Upper lobe of left lung (tissue), 6 donors: Measurements from ENCODE around the gene ARPC5. TPM values are rescaled to one million over a fixed set of nuclear protein-coding genes. Genes with fewer than 3 reads are reported as not detected.
A peak's percentile ranks its signal among the peaks of the same experiment; 100 is the strongest.

ENCODE experiments used
- ATAC-seq, 2 donors: fragments of 200-7000 bp; cut with Tn5 transposase; one replicate each; pipeline ENCODE4 v1.9.1; 2022; ENCODE audit warnings: mild to moderate bottlenecking in 2 of 2, moderate library complexity in 2 of 2; ENCODE audit not compliant: low FRiP score in 2 of 2
- DNase-seq, 2 donors: peaks; one replicate each; pipeline ENCODE4 v3.0.0-alpha.2; 2019 to 2020
- H3K27ac ChIP-seq, 4 donors: fragments of 200-600 bp; sonication (generic); one replicate each; pipeline ENCODE4 v1.5.1; 2016 to 2019
- H3K27me3 ChIP-seq, 4 donors: fragments of 200-600 bp; sonication (generic); one replicate each; pipeline ENCODE4 v1.5.1; 2017 to 2019
- H3K36me3 ChIP-seq, 4 donors: fragments of 200-600 bp; sonication (generic); one replicate each; pipeline ENCODE4 v1.5.1; 2016 to 2019
- H3K4me1 ChIP-seq, 4 donors: fragments of 200-600 bp; sonication (generic); one replicate each; pipeline ENCODE4 v1.5.1; 2018 to 2019
- H3K4me3 ChIP-seq, 4 donors: fragments of 200-600 bp; sonication (generic); one replicate each; pipeline ENCODE4 v1.5.1; 2017 to 2019; ENCODE audit warnings: mild to moderate bottlenecking in 2 of 4, moderate library complexity in 1 of 4
- H3K9me3 ChIP-seq, 4 donors: fragments of 200-600 bp; sonication (generic); one replicate each; pipeline ENCODE4 v1.5.1; 2018 to 2019
- EP300 ChIP-seq, 4 donors: sonication (generic); formaldehyde crosslinking; IDR thresholded peaks; one replicate each; pipeline ENCODE4 v1.5.1; 2017; ENCODE audit warnings: antibody characterized with exemption in 4 of 4, control low read depth in 2 of 4
- POLR2A ChIP-seq, 4 donors: fragments of 450-650 bp; IDR thresholded peaks; one replicate each; pipeline ENCODE4 v1.5.1; 2016 to 2017; ENCODE audit warnings: antibody characterized with exemption in 4 of 4, mild to moderate bottlenecking in 2 of 4
- POLR2AphosphoS5 ChIP-seq, 2 donors: sonication (generic); formaldehyde crosslinking; IDR thresholded peaks; one replicate each; pipeline ENCODE4 v1.5.1; 2017; ENCODE audit warnings: antibody characterized with exemption in 2 of 2
- WGBS, 2 donors: methylation state at CpG; one replicate each; pipeline ENCODE4 v1.1.5; 2017 to 2018; 5-methylcytosine and 5-hydroxymethylcytosine counted together
- total RNA-seq, 6 donors: library from RNA; depleted of rRNA in 4 of 6; stranded (reverse); fragments of >200 nt in 4 of 6; gene quantifications; one replicate each; pipeline versions ENCODE4 v1.1.0 to v1.2.1, GENCODE V29; 2016 to 2021
- TF ChIP-seq, protein P1 (sequence below), 6 experiments: fragments of 450-650 bp in 4 of 6; fragments of 200-600 bp in 2 of 6; sonication (generic) in 2 of 6; IDR thresholded peaks; one replicate each; pipeline ENCODE4 v1.5.1; 2016 to 2019; ENCODE audit warnings: antibody characterized with exemption in 6 of 6
- donor health status: DM: no; HTN: no; CAD: no; lungs with moderate emphysema.
- donor health status: DM: no; HTN: yes; CAD: no; lungs with severe emphysema.

The ARPC5 gene
- total RNA-seq, 6 donors from 2014 or later, result 28.3 to 193 (median 109) TPM

DNA sequence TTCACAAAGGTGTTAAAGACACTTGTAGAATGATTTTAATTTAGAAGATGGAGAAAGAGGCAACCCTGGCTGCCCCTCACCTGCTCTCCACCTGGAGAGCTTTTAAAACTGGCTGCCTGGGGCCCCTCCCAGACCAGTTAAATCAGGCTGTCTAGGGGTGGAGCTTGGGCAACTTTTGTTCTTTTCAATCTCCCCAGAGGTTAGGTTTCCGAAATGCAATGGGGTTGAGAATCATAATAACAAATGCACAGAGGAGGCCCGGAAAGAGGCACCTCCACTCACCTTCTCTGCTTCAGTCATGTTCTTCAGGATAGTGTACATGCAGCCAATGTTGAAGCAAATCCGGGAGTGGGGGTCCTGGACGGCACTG lies 45.7 kb downstream of the ARPC5 start:
- 78 to 85% methylated on average over 3 to 4 of the region's 4 CpGs for WGBS, 2 donors
- TF ChIP-seq, protein P1, sequence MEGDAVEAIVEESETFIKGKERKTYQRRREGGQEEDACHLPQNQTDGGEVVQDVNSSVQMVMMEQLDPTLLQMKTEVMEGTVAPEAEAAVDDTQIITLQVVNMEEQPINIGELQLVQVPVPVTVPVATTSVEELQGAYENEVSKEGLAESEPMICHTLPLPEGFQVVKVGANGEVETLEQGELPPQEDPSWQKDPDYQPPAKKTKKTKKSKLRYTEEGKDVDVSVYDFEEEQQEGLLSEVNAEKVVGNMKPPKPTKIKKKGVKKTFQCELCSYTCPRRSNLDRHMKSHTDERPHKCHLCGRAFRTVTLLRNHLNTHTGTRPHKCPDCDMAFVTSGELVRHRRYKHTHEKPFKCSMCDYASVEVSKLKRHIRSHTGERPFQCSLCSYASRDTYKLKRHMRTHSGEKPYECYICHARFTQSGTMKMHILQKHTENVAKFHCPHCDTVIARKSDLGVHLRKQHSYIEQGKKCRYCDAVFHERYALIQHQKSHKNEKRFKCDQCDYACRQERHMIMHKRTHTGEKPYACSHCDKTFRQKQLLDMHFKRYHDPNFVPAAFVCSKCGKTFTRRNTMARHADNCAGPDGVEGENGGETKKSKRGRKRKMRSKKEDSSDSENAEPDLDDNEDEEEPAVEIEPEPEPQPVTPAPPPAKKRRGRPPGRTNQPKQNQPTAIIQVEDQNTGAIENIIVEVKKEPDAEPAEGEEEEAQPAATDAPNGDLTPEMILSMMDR (IDR thresholded peaks at IDR 0.05), result no peak
- no peak for TF ChIP-seq POLR2A (IDR thresholded peaks at IDR 0.05)
- TF ChIP-seq EP300 (IDR thresholded peaks at IDR 0.05), result no peak
- no peak for TF ChIP-seq POLR2AphosphoS5 (IDR thresholded peaks at IDR 0.05)

DNA sequence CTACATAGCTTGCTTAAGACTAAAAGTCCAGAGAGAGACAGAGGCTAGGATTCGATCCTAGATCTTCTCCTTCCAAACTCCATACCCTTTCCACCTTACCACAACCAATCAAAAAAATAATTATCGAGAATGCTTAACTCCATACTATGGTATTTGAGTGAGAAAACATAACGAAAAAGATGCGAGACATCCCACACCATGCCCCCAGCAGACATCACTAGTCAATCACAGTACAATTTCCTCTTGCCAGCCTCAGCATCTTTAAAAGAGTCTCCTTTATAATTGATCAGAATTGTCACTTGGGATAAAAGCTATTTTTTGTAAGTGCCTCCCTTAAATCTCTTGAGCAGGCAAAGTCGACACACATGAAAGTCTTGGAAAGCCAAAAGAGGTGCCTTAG lies 46.2 kb downstream of the ARPC5 start:
- no peak for TF ChIP-seq POLR2A (IDR thresholded peaks at IDR 0.05)
- H3K27me3 ChIP-seq, result no peaks in the 10 kb centered on the region
- H3K9me3 ChIP-seq, result no peaks in the 10 kb centered on the region
- peak overlapping the region; percentile 77 to 88 (median 87) for H3K27ac ChIP-seq
- no peaks in the 10 kb centered on the region for H3K36me3 ChIP-seq
- WGBS, 2 donors, result 73 to 90% methylated on average over 5 of the region's 5 CpGs
- ATAC-seq (no peak), DNase-seq (no peak)
- H3K4me3 ChIP-seq, result peak overlapping the region in 3 of 4 donors; percentile 28 to 44 (median 38)
- H3K4me1 ChIP-seq, result peaks cover 0 to 14% (median 13%) of the 10 kb centered on the region in 4 donors

More for the DNA sequence above, 45.7 kb downstream of the ARPC5 start:
- H3K27me3 ChIP-seq, result no peaks in the 10 kb centered on the region
- H3K9me3 ChIP-seq, result no peaks in the 10 kb centered on the region
- no peaks in the 10 kb centered on the region for H3K36me3 ChIP-seq
- peak overlapping the region in 3 of 4 donors; percentile 28 to 44 (median 38) for H3K4me3 ChIP-seq
- peak; percentile 14 to 24 for ATAC-seq
- no peak for DNase-seq
- peaks cover 0 to 14% (median 9%) of the 10 kb centered on the region in 4 donors for H3K4me1 ChIP-seq
- H3K27ac ChIP-seq, result peak overlapping the region; percentile 77 to 88 (median 87)

DNA sequence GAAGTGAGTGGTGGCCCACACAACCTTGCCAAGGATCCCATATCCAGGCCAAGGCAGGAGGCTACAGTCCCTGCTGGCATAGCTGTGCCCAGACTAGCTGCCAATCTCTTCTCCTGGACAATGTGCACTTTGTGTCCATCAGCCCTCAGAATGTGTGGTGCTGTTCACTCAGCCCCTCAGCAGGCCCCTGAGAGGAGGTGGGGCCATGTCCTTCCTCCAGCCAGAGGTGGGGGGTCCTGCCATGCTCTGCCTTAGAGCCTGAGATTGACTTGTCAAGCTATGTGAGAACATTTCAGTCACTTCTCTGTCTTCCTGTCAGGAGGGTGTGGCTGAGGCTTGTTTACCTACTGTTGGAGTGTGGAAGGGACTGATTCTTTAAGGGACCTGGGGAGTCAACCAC lies 46.8 kb downstream of the ARPC5 start:
- peak overlapping the region; percentile 77 to 88 (median 87) for H3K27ac ChIP-seq
- peak in 1 of 2 donors; percentile 51 for ATAC-seq

DNA sequence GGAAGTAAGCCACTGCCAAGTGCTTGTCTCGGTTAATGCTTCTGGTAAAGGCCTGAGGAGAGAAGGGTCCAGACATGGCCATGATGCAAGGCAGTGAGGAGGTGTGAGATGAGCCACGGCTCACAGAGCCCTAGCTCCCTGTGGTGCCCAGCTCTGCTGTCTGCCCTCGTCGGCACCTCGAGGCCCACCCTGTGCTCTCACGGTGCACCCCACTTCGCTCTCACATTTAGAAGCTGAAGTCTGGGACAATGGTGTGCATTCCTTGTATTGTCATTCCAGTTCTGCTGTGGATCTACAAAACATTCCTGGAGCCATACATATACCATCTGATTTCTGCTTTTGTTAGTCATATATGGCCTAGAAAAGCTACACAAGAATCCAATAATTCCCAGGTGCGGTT lies 48.7 kb downstream of the ARPC5 start:
- DNase-seq, result no peak
- Histone ChIP-seq H3K27ac (peak overlapping the region in 2 of 4 donors; percentile 11 to 87), H3K27me3 (no peaks in the 10 kb centered on the region), H3K36me3 (no peaks in the 10 kb centered on the region), H3K9me3 (no peaks in the 10 kb centered on the region), H3K4me1 (peaks cover 7 to 32% (median 28%) of the 10 kb centered on the region in 4 donors), H3K4me3 (peak overlapping the region in 1 of 4 donors; percentile 44)
- ATAC-seq, result no peak
- TF ChIP-seq, protein P1 (IDR thresholded peaks at IDR 0.05), result no peak
- TF ChIP-seq POLR2AphosphoS5 (IDR thresholded peaks at IDR 0.05) (no peak), EP300 (IDR thresholded peaks at IDR 0.05) (no peak), POLR2A (IDR thresholded peaks at IDR 0.05) (no peak)
- WGBS, 2 donors, result 93 to 95% methylated on average over 8 of the region's 8 CpGs

More for the DNA sequence above, 46.8 kb downstream of the ARPC5 start:
- H3K36me3 ChIP-seq, result no peaks in the 10 kb centered on the region
- no peak for TF ChIP-seq POLR2AphosphoS5 (IDR thresholded peaks at IDR 0.05)
- TF ChIP-seq EP300 (IDR thresholded peaks at IDR 0.05), result no peak
- TF ChIP-seq, protein P1 (IDR thresholded peaks at IDR 0.05), result no peak
- TF ChIP-seq POLR2A (IDR thresholded peaks at IDR 0.05), result peak in 1 of 4 donors; percentile 46
- DNase-seq, result peak in 1 of 2 donors; percentile 48
- no peaks in the 10 kb centered on the region for H3K27me3 ChIP-seq
- H3K9me3 ChIP-seq, result no peaks in the 10 kb centered on the region
- peaks cover 0 to 19% (median 16%) of the 10 kb centered on the region in 4 donors for H3K4me1 ChIP-seq
- H3K4me3 ChIP-seq, result peak overlapping the region in 3 of 4 donors; percentile 28 to 44 (median 38)

DNA sequence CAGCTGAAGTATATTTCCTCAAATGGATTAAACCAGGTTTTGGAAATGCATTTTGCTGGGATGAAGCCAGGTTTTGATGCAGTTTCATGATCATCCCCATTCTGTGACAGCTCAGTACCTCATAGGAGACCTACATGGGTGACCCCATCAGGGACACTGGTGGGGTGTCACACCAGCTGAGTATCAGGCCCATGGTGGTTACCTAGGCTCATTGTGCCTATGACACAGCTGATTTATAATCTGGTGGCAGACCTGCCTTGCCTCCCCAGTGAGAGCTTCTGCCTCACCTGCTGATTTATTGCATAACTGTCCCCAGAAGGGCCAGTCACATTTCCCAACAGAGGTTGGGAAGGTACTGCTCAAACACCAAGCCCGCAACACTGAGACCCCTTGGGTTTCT lies 49.1 kb downstream of the ARPC5 start:
- no peaks in the 10 kb centered on the region for H3K36me3 ChIP-seq
- TF ChIP-seq POLR2AphosphoS5 (IDR thresholded peaks at IDR 0.05) (no peak), POLR2A (IDR thresholded peaks at IDR 0.05) (no peak), EP300 (IDR thresholded peaks at IDR 0.05) (no peak)
- TF ChIP-seq, protein P1 (IDR thresholded peaks at IDR 0.05), result no peak
- peak overlapping the region in 2 of 4 donors; percentile 11 to 87 for H3K27ac ChIP-seq
- 80 to 82% methylated on average over 1 of the region's 1 CpG for WGBS, 2 donors
- H3K27me3 ChIP-seq, result no peaks in the 10 kb centered on the region
- no peak for DNase-seq
- no peaks in the 10 kb centered on the region for H3K9me3 ChIP-seq
- H3K4me3 ChIP-seq, result no peak overlapping the region
- ATAC-seq, result no peak
- peaks cover 11 to 35% (median 33%) of the 10 kb centered on the region in 4 donors for H3K4me1 ChIP-seq
